ENCODE data around the gene SLC44A1.

SLC44A1 gene

DNA sequence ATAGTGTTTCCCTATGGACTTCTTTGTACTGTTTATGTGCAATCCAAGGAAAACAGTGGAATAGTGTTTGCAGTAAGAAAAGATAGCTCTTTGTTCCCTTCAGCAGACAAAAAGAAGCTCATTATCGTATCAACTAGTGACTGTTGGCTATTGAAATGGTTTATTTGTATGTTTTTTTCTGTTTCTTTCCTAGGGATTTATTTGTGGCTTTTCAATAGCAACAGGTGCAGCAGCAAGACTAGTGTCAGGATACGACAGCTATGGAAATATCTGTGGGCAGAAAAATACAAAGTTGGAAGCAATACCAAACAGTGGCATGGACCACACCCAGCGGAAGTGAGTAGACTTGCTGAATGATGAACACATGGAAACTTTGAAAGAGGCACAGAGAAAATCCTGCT is 65.1 kb downstream of the SLC44A1 start:
- no peaks in the 10 kb centered on the region for H3K27me3 ChIP-seq (ENCODE audit: control insufficient read depth, insufficient read depth, low read length)
- no peak overlapping the region for H3K4me3 ChIP-seq (ENCODE audit: low read depth, low read length)
- H3K4me1 ChIP-seq = peaks cover 3% of the 10 kb centered on the region
- H2AFZ ChIP-seq = no peak overlapping the region
- no peaks in the 10 kb centered on the region for H3K9me3 ChIP-seq (ENCODE audit: control insufficient read depth, low read length)
- H3K79me2 ChIP-seq = no peaks in the 10 kb centered on the region
- no peak overlapping the region for H3K9ac ChIP-seq
- TF ChIP-seq, protein P1, sequence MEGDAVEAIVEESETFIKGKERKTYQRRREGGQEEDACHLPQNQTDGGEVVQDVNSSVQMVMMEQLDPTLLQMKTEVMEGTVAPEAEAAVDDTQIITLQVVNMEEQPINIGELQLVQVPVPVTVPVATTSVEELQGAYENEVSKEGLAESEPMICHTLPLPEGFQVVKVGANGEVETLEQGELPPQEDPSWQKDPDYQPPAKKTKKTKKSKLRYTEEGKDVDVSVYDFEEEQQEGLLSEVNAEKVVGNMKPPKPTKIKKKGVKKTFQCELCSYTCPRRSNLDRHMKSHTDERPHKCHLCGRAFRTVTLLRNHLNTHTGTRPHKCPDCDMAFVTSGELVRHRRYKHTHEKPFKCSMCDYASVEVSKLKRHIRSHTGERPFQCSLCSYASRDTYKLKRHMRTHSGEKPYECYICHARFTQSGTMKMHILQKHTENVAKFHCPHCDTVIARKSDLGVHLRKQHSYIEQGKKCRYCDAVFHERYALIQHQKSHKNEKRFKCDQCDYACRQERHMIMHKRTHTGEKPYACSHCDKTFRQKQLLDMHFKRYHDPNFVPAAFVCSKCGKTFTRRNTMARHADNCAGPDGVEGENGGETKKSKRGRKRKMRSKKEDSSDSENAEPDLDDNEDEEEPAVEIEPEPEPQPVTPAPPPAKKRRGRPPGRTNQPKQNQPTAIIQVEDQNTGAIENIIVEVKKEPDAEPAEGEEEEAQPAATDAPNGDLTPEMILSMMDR (IDR thresholded peaks at IDR 0.05) = no peak
- no peaks in the 10 kb centered on the region for H3K36me3 ChIP-seq (ENCODE audit: control insufficient read depth, insufficient read depth, low read length)
- H3K27ac ChIP-seq = no peak overlapping the region
- no peak overlapping the region for H3K4me2 ChIP-seq (ENCODE audit: low read length)

DNA sequence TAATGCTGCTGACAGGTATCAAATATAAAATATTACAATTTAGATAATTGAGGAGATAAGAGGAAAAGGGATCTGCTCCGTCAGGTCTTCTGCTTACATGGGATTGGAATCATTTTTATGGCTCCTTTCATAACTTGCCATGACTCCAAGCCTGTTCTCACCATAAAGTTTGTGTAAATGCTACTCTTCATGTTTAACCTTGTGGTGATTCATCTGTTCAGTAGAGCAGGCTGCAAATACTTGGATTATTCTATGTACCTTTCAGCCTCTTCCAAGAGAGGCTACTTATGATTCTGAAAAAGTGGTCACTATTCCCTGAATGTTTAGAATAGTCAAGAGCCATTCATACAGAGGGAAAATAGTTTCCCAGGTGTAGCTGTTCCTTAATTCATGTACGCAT is 66.9 kb downstream of the SLC44A1 start:
- no peak overlapping the region for H3K4me3 ChIP-seq (ENCODE audit: low read depth, low read length)
- H3K36me3 ChIP-seq (ENCODE audit: control insufficient read depth, insufficient read depth, low read length) = no peaks in the 10 kb centered on the region
- H3K27me3 ChIP-seq (ENCODE audit: control insufficient read depth, insufficient read depth, low read length) = no peaks in the 10 kb centered on the region
- H3K27ac ChIP-seq = no peak overlapping the region
- H3K4me2 ChIP-seq (ENCODE audit: low read length) = no peak overlapping the region
- H3K9ac ChIP-seq = no peak overlapping the region
- no peaks in the 10 kb centered on the region for H3K9me3 ChIP-seq (ENCODE audit: control insufficient read depth, low read length)
- no peaks in the 10 kb centered on the region for H3K79me2 ChIP-seq
- no peak overlapping the region for H2AFZ ChIP-seq
- peaks cover 3% of the 10 kb centered on the region for H3K4me1 ChIP-seq
- TF ChIP-seq, protein P1 (IDR thresholded peaks at IDR 0.05) = no peak

DNA sequence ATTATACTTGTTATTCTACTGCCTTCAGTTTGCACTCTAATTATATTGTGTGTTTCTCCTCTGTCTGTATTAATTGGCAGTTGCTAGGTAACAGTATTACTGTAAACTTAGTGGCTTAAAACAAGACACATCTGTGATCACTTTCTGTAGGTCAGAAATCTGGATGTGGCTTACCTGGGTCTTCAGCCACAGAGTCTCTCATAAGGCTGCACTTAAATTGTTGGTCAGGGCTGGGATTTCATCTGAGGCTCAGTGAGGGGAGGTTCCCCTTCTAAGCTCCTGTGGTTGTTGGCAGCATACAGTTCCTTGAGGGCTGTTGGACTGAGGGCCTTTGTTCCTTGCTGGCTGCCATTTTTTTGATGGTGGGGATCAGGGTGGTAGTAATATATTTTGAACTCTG is 68.8 kb downstream of the SLC44A1 start:
- no peaks in the 10 kb centered on the region for H3K9me3 ChIP-seq (ENCODE audit: control insufficient read depth, low read length)
- no peak overlapping the region for H3K4me2 ChIP-seq (ENCODE audit: low read length)
- no peaks in the 10 kb centered on the region for H3K36me3 ChIP-seq (ENCODE audit: control insufficient read depth, insufficient read depth, low read length)
- H3K4me3 ChIP-seq (ENCODE audit: low read depth, low read length) = no peak overlapping the region
- no peak overlapping the region for H2AFZ ChIP-seq
- H3K27ac ChIP-seq = no peak overlapping the region
- H3K4me1 ChIP-seq = peaks cover 3% of the 10 kb centered on the region
- no peaks in the 10 kb centered on the region for H3K27me3 ChIP-seq (ENCODE audit: control insufficient read depth, insufficient read depth, low read length)
- TF ChIP-seq, protein P1 (IDR thresholded peaks at IDR 0.05) = no peak
- no peak overlapping the region for H3K9ac ChIP-seq
- H3K79me2 ChIP-seq = peaks cover 2% of the 10 kb centered on the region

DNA sequence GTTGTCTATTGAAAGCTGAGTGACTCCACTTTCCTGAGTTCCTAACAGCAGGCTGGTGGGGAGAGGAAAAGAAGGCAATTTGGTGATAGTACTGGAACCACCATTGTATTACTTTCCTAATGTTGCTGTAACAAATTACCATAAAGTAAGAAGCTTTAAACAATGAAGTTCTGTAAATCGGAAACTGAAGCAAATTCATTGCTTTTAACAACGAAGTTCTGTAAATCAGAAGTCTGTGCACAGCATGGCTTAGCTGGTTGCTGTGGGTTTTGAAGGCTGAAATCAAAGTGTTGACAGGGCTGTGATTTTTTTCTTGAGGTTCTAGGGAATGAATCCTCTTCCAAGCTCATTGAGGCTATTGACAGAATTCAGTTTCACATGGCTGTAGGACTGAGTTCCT is 72.3 kb downstream of the SLC44A1 start:
- Histone ChIP-seq H3K9ac (no peak overlapping the region), H3K4me2 (ENCODE audit: low read length) (no peak overlapping the region), H3K4me1 (no peaks in the 10 kb centered on the region), H3K79me2 (peaks cover 2% of the 10 kb centered on the region), H3K4me3 (ENCODE audit: low read depth, low read length) (no peak overlapping the region), H3K27me3 (ENCODE audit: control insufficient read depth, insufficient read depth, low read length) (no peaks in the 10 kb centered on the region), H3K9me3 (ENCODE audit: control insufficient read depth, low read length) (no peaks in the 10 kb centered on the region), H2AFZ (no peak overlapping the region), H3K27ac (no peak overlapping the region), H3K36me3 (ENCODE audit: control insufficient read depth, insufficient read depth, low read length) (no peaks in the 10 kb centered on the region)
- TF ChIP-seq, protein P1 (IDR thresholded peaks at IDR 0.05) = no peak

DNA sequence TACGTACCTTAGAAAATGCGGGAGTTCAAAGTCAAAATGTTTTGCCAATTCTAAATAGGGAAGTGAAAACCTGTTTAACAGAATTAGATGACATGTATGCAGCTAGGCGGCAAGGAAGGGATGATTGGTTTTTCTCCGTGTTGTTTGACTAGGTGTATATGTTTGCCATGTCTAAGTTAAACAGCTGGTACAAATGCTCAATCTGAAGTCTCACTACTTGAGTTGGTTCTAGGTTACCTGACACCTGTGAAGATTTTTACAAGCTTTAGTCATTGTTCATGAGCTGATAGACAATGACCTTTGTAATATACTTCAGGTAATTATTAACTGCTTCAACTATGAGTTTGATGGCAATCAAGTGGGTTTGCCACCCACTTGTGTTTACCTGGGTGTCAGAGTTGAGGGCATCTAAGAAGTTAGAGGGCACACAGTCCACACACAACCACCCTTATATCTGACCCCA is 74.3 kb downstream of the SLC44A1 start:
- no peaks in the 10 kb centered on the region for H3K36me3 ChIP-seq (ENCODE audit: control insufficient read depth, insufficient read depth, low read length)
- H3K4me1 ChIP-seq = no peaks in the 10 kb centered on the region
- no peak overlapping the region for H3K4me3 ChIP-seq (ENCODE audit: low read depth, low read length)
- no peak overlapping the region for H3K9ac ChIP-seq
- no peak overlapping the region for H3K4me2 ChIP-seq (ENCODE audit: low read length)
- TF ChIP-seq, protein P1 (IDR thresholded peaks at IDR 0.05) = no peak
- no peak overlapping the region for H2AFZ ChIP-seq
- no peak overlapping the region for H3K27ac ChIP-seq
- H3K27me3 ChIP-seq (ENCODE audit: control insufficient read depth, insufficient read depth, low read length) = no peaks in the 10 kb centered on the region
- H3K9me3 ChIP-seq (ENCODE audit: control insufficient read depth, low read length) = no peaks in the 10 kb centered on the region
- H3K79me2 ChIP-seq = peaks cover 2% of the 10 kb centered on the region

Data from parathyroid adenoma (tissue), 2 donors.